ENCODE results near the gene BMP7.

- TF ChIP-seq, protein P1, sequence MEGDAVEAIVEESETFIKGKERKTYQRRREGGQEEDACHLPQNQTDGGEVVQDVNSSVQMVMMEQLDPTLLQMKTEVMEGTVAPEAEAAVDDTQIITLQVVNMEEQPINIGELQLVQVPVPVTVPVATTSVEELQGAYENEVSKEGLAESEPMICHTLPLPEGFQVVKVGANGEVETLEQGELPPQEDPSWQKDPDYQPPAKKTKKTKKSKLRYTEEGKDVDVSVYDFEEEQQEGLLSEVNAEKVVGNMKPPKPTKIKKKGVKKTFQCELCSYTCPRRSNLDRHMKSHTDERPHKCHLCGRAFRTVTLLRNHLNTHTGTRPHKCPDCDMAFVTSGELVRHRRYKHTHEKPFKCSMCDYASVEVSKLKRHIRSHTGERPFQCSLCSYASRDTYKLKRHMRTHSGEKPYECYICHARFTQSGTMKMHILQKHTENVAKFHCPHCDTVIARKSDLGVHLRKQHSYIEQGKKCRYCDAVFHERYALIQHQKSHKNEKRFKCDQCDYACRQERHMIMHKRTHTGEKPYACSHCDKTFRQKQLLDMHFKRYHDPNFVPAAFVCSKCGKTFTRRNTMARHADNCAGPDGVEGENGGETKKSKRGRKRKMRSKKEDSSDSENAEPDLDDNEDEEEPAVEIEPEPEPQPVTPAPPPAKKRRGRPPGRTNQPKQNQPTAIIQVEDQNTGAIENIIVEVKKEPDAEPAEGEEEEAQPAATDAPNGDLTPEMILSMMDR (conservative IDR thresholded peaks at IDR 0.05; ENCODE audit: low read length), result no peak
- no peak for TF ChIP-seq EZH2phosphoT487 (IDR thresholded peaks at IDR 0.05; ENCODE audit: borderline replicate concordance)
These were observed 137.1 kb downstream of the BMP7 start for GRCh38 chr20:57129303-57129702.
